ENCODE measurements around the gene NDRG3.

The NDRG3 gene

DNA sequence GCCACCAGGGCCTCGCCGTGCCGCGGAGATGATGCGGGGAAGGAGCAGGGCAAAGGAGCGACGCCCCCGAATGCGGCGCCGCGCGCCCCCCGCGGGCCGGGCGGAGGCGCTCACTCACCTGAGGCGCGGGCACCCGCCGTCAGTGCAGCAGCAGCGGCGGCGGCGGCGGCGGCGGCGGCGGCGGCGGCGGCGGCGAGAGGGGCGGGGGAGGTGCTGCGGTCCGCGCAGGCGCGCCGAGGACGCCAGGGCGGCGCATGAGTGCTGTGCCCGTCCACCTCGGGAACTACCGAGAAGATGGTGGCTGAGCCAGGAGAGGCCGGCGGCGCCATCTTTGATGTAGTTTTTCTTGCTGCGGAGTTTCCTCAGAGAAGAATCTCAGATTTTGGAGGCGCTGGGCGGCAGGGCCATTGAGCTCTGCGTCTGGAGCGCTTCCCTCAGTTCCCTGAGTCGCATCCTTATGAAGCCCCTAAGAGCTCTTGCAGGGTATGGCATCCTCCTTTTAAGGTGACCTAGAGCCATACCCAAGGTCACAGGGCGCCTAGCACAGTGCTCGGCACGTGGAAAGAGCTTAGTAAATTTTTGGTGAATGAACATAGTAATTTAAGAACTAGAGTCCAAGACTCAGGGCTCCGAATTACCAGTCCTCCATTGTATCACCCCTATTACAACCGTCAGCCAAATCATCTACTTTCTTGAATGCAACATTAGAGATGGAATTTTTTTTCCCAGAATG lies at the start of gene NDRG3:
NDRG3 (minus strand) TSS at position 164 of the 733 bp plus-strand sequence. CDS start 24,355 bp downstream, outside the sequence.
- DNase-seq (ENCODE audit: low read depth, low spot score), result peak; percentile 81

DNA sequence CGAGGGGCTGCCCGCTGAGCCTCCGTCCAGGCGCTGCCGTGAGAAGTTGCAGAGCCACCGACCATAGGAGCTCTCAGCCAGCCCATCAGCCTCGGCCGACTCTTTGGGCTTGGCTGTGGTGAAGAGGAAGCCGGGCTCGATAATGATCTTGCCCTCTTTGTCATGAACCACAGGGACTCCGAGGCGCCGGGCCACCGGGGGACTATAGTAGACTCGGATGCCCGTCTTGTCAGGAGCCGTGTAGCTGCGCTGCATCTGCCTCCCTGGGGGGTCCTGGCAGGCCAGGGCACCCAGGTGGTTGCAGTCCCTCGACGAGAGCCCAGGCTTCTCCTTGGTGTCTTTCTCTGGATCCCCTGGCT lies 48.2 kb upstream of the NDRG3 start:
- DNase-seq (ENCODE audit: low read depth, low spot score), result no peak

GRCh38 chr20:36793294-36794115 lies 47.6 kb upstream of the NDRG3 start:
- DNase-seq (ENCODE audit: low read depth, low spot score), result no peak

- DNase-seq (ENCODE audit: low read depth, low spot score), result no peak
Observed at GRCh38 chr20:36792422-36792821, 46.5 kb upstream of the NDRG3 start.

GRCh38 chr20:36791862-36792261 lies 46.0 kb upstream of the NDRG3 start:
- no peak for DNase-seq (ENCODE audit: low read depth, low spot score)

DNA sequence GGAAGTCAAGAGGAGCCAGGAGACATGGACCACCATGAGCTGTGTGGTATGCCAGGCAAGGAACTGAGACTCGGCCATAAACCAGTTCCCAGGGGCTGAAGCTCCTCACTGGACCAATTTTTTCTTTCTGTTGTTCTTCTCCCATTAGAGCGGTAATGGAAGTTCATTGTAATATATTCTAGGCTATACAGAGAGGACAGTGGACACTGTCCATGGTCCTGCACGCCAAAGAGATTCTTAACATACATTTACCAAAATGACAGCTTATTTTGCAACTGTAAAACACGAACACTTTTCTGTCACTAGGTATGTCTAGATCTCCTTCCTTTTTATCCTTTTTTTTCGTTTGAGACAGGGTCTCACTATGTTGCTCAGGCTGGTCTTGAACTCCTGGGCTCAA lies 40.8 kb upstream of the NDRG3 start:
- DNase-seq (ENCODE audit: low read depth, low spot score), result no peak

GRCh38 chr20:36786246-36786645 lies 40.4 kb upstream of the NDRG3 start:
- DNase-seq (ENCODE audit: low read depth, low spot score), result no peak

DNA sequence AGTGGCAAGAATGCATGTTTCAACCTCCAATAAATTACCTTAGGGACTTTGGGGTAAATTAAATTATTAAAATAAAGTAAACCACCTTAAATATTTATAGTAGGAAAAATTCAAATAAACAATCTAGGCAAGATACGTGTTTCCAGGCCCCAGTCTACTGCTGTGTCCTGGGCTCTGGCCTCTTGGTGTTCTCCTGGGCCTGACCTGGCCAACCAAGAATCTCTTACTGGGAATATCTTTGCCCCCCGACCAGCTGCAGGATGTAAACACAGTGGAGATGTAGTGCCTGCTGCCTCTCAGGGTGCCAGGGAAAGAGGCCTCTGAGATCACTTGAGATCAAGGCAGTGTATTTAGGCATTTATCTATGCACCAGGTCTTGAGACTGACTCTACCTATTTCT lies 39.4 kb upstream of the NDRG3 start:
- no peak for DNase-seq (ENCODE audit: low read depth, low spot score)

- no peak for DNase-seq (ENCODE audit: low read depth, low spot score)
Observed at GRCh38 chr20:36784900-36785299, 39.0 kb upstream of the NDRG3 start.

DNA sequence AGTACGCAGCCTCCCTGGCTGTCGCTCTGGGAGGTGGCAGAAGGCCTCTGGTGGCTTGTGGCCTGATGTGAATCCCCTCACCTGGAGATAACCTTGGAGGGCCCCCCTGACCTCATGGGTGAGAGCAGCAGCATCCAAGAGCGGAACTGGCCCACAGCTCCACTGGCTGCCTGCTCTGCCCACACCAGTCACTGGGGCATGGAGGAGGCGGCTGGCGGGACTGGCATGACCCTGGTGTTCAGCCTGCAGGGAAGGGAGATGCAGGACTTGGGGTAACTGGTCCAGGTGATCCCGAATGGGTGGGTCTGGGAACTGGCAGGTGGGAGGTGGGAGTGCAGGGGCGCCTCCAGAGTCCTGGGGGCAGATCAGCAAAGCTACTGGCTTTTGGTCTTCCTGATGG lies 38.2 kb upstream of the NDRG3 start:
- DNase-seq (ENCODE audit: low read depth, low spot score), result no peak

GRCh38 chr20:36779656-36780025 lies 33.8 kb upstream of the NDRG3 start:
- no peak for DNase-seq (ENCODE audit: low read depth, low spot score)

DNA sequence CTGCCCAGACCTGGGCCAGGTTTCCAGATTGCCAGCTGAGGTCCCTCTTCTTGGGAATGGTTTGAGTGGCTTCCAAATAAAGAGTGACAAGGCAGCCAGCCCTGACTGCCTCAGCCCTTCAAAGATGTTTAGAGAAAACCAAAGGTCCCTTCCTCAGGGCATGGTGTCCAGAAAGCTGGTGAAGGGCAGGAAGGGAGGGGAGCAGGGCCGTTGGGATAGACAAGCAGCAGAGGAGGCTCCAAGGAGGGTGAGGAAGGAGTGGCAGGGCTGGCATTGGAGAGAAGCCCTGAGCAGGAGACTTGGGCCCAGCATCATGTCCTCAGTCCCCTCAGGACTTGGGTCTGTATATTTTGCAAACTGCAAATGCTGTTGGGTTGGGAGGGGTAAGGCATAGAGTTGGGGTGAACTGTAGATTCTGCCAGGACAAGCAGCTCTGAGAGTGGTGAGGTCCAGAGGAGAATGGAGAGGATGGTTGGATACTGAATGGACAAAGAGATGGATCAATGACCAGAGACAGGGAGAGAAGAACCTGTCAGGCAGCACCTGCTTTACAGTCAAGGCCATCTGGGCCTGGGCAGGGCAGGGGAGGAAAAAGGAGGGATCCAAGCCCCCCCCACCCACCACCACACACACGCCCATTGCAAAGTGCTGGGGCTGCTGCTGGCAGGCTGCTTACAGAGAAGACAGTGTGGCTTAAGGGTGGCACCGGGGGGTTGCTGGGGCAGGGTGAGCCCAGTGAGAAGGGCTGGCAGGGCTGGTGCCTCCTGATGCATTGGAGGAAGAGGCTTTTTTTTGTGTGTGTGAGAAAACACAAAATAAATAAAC lies 33.2 kb upstream of the NDRG3 start:
- no peak for DNase-seq (ENCODE audit: low read depth, low spot score)

DNA sequence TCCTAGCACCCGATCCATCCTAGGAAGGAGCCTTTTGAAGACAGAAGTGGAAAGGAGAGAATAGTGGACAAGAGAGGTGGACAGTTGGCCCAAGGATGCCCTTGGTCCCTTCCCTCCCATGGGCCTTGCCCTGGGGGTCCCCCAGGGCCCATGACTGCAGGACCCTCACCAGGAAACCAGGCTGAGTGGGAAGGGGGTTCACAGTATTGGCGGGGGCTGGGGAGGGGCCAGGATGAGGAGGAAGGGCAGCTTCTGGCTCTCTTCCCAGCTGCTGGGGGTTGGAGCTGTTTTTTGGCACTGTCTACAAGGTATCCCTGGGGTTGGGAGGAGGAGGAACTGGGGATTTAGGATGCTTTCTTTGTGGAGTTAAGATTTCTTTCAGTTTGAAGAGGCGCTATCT lies 31.7 kb upstream of the NDRG3 start:
- DNase-seq (ENCODE audit: low read depth, low spot score), result no peak

- no peak for DNase-seq (ENCODE audit: low read depth, low spot score)
Observed at GRCh38 chr20:36777167-36777566, 31.3 kb upstream of the NDRG3 start.

DNA sequence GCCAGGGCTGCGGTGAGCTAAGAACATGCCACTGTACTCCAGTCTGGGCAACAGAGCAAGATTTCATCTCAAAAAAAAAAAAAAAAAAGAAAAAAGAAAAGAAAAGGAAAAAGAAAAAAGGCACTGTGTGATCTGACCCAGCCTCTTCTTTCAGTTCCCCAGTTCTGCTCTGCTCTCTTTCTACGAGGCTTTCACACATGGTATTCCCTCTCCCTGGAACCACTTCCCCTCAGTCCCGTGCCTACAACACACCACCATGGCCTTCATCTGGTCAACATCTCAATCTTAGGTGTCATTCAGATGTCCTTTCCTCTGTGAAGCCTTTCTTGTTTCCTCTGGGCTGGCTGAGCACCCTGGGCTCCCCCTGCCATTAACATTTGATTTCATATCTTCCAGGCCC lies 29.9 kb upstream of the NDRG3 start:
- DNase-seq (ENCODE audit: low read depth, low spot score), result no peak

GRCh38 chr20:36775196-36775595 lies 29.3 kb upstream of the NDRG3 start:
- no peak for DNase-seq (ENCODE audit: low read depth, low spot score)

DNA sequence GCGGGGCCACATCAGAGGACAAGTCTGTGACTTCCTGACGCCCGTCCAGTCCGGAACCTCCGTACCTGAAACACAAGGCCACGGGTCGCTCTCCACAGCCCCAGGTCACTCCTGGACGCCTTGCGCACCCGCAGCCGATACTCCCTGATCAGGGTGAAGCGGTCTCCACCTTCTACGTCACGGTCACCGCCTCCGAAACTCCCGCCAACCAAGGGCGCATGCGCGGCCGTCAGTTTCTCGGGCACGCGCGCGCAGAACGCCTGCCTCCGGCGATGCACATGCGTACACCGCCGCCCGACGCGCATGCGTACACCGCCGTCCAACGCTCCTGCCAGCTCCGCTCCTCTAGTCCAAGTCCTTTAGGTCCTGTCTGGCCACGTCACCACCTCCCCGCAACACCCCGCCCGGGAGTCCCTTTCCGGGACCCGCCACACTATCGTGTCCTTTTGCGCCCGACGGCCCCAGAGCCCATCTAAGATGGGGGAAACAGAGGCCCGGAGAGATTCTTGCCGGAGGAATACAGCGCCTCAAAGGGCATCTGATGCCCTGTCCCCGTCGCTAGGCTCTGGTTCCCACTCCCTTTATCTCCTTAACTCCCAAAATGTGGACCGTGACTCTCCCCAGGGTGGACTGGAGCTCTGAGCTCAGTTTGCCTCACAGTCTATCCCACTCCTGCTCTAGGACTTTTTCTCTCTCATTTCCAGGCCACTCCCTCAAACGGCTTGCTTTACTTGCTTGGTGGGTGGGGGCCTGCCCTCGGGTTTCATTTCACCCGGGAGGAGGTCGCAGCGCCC lies 27.9 kb upstream of the NDRG3 start, which contains the start of gene DSN1:
DSN1 (minus strand) TSS at position 167 of the 794 bp plus-strand sequence. CDS start 2,305 bp downstream, outside the sequence.
- DNase-seq (ENCODE audit: low read depth, low spot score), result peak; percentile 92

GRCh38 chr20:36773107-36773596 lies 27.3 kb upstream of the NDRG3 start:
- no peak for DNase-seq (ENCODE audit: low read depth, low spot score)

- no peak for DNase-seq (ENCODE audit: low read depth, low spot score)
Observed at GRCh38 chr20:36770680-36771079, 24.8 kb upstream of the NDRG3 start.

DNA sequence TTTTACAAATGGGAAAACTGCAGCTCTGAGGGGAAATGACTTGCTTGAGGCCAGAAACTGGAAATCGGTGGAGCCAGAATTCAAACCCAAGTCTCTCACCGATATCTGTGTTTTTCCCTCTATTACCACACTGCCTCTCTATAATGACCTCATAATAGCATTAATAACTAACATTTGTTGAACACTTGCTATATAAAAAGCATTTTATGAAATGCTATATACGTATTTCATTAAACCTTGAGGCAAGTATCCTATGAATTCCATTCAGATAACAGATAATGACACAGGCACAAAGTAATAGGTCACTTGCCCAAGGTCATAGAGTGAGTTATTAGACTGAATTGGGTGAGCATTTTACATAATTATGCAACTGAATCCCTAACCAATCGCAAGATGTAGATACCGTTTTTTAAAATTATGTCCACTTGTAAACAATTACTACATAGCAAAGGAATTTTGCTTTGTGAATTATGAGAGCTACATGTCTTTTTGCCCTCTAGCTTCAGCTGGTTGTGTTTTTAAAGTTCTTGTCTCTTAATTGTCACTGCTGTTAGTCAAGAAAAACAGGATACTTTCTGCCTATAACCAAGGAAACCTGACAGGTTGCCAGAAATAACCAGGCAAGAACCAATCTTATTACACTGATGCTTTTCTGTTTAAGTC lies 23.0 kb upstream of the NDRG3 start:
- DNase-seq (ENCODE audit: low read depth, low spot score), result no peak

DNA sequence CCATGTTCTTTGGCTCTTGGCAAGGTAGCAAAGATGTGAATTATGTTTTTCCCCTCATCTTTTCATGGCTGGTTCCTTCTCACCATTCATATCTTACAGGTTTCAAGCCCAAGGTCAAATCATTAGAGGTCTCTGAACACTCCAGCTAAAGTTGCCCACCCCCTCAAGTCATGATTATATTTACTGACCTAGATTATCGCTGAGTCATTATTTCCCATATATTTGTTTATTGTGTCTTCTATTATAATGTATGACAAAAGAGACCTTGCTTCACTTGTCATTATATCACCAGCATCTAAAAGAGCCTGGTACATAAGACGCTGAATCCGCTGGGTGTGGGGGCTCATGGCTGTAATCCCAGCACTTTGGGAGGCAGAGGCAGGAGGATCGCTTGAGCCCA lies 15.2 kb upstream of the NDRG3 start:
- no peak for DNase-seq (ENCODE audit: low read depth, low spot score)
